Central memory CD4-positive, alpha-beta T cell (primary cell): ENCODE data around the gene ESD.
A peak's percentile ranks its signal among the peaks of the same experiment; 100 is the strongest.
"Not testable (repeated sequence)": the region's sequence is repeated elsewhere in the genome, so short reads cannot be mapped to it uniquely, and the experiment has no call there.

Source experiments
- DNase-seq: peaks from one replicate; pipeline ENCODE4 v3.0.0; 2022

ESD gene

GRCh38 chr13:46783504-46783903 is 13.5 kb downstream of the ESD start:
- DNase-seq = no peak

- no peak for DNase-seq
Observed at GRCh38 chr13:46782691-46783090, 14.3 kb downstream of the ESD start.

GRCh38 chr13:46782066-46782465 is 14.9 kb downstream of the ESD start:
- DNase-seq = no peak

- DNase-seq = no peak
Observed at GRCh38 chr13:46778890-46779289, 18.1 kb downstream of the ESD start.

GRCh38 chr13:46778095-46778494 is 18.9 kb downstream of the ESD start:
- no peak for DNase-seq

GRCh38 chr13:46775385-46776107 is 21.4 kb downstream of the ESD start:
- DNase-seq = no peak

GRCh38 chr13:46773541-46773940 is 23.4 kb downstream of the ESD start:
- DNase-seq = no peak

- no peak for DNase-seq
Observed at GRCh38 chr13:46771693-46772092, 25.3 kb downstream of the ESD start.

- DNase-seq = not testable (repeated sequence)
Observed at GRCh38 chr13:46769925-46770324, 27.0 kb downstream of the ESD start.

GRCh38 chr13:46761866-46762265 is 35.1 kb downstream of the ESD start:
- DNase-seq = no peak

GRCh38 chr13:46761174-46761573 is 35.8 kb downstream of the ESD start:
- no peak for DNase-seq

- no peak for DNase-seq
Observed at GRCh38 chr13:46759846-46760245, 37.1 kb downstream of the ESD start.

- no peak for DNase-seq
Observed at GRCh38 chr13:46757640-46758039, 39.3 kb downstream of the ESD start.

GRCh38 chr13:46756977-46757376 is 40.0 kb downstream of the ESD start:
- DNase-seq = no peak

GRCh38 chr13:46755508-46755907 is 41.5 kb downstream of the ESD start:
- DNase-seq = not testable (repeated sequence)

GRCh38 chr13:46754812-46755211 is 42.1 kb downstream of the ESD start:
- no peak for DNase-seq

- DNase-seq = no peak
Observed at GRCh38 chr13:46753917-46754316, 43.0 kb downstream of the ESD start.

- no peak for DNase-seq
Observed at GRCh38 chr13:46753137-46753536, 43.8 kb downstream of the ESD start.

GRCh38 chr13:46751811-46752635 is 44.9 kb downstream of the ESD start:
- peak; percentile 55 for DNase-seq

- no peak for DNase-seq
Observed at GRCh38 chr13:46749951-46750350, 47.0 kb downstream of the ESD start.

GRCh38 chr13:46748300-46748699 is 48.7 kb downstream of the ESD start:
- no peak for DNase-seq

GRCh38 chr13:46747031-46747820 is 49.7 kb downstream of the ESD start:
- no peak for DNase-seq

GRCh38 chr13:46745706-46746105 is 51.3 kb downstream of the ESD start:
- no peak for DNase-seq
